TTC549 (cell line): Measurements from ENCODE around the gene LBX2.
A peak's percentile ranks its signal among the peaks of the same experiment; 100 is the strongest.

Experiments
- FAIRE-seq: peaks from 2 replicates; lab custom pipeline; 2012; peaks lifted over from hg19 to GRCh38; lab: Jason Lieb, UNC

LBX2 gene, protein sequence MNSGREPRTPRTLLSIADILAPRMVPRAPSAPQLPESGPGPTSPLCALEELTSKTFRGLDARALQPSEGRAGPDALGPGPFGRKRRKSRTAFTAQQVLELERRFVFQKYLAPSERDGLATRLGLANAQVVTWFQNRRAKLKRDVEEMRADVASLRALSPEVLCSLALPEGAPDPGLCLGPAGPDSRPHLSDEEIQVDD

DNA sequence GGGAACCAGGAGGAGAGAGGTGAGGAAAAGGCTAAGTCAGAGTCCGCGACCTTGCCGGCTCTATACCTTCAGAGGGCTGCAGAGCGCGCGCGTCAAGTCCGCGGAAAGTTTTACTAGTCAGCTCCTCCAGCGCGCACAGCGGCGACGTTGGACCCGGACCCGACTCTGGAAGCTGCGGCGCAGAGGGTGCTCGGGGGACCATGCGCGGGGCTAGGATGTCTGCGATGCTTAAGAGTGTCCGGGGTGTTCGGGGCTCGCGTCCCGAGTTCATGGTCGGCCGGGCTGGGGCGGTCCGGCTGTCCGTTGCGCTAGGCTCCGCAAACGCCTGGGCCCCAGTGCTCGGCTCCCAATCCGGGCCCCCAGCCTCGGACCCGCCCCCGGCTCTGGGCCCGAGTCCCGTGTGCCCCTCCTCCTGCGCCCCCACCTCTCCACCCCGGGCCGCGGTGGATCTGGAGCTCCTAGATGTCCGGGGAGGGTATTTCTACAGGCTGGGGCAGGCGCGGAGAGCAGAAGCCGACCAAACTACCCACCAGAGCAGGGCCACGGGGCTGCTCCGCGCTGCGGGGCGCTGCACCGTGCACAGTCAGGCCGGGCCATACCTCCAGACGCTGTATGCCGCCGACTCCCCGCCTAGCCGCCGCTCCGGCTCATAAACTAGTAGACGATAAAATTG is at the start of gene LBX2:
TSS of gene LBX2 (minus strand) at position 337 of the 673 bp plus-strand sequence. CDS start at position 271, 66 bp downstream.
- no peak for FAIRE-seq

GRCh38 chr2:74548285-74548899 is 49.0 kb upstream of the LBX2 start:
- no peak for FAIRE-seq

DNA sequence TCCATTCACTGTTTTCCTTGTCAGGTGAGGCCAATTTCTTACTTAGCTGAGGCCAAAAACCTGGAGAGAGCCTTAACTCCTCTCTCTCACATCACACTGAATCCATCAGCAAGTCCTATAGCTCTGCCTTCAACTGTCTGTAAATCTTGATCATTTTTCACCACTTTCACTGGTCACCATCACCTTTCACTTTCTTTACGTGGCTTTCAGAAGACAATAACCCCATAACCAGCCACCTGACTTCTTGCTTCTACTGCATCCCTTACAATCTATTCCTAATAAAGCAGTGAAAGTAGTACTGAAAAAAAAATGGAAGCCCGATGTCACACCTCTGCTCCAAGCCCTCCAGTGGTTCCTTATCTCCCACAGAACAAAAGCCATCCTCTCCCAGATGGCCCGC is 46.6 kb upstream of the LBX2 start:
- no peak for FAIRE-seq

GRCh38 chr2:74544634-74545033 is 45.2 kb upstream of the LBX2 start:
- FAIRE-seq = no peak

GRCh38 chr2:74542978-74543377 is 43.6 kb upstream of the LBX2 start:
- FAIRE-seq = no peak

- FAIRE-seq = no peak
These were observed 40.9 kb upstream of the LBX2 start for GRCh38 chr2:74540291-74540690.

DNA sequence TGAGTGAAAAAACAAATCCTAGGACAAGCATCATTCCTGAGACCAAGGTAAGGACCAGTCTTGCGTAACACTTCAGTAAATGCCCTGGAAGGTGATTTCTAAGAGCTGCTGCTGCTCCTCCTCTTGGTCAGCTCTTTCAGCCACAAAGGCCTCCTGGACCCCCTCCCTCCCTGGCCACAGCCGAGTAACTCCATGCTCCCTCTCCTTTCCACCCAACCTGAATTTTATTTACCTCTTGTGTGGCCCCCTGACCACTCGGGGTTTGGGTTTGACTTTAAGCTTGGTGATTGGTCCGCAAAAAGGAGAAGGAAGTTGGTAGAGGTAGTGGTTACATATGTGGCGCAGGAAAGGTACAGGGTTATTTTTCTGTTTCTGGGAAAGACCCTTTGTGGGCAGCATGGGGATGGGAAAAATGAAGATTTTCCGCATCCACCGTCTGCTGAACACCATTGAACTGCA is 39.5 kb upstream of the LBX2 start:
- no peak for FAIRE-seq

DNA sequence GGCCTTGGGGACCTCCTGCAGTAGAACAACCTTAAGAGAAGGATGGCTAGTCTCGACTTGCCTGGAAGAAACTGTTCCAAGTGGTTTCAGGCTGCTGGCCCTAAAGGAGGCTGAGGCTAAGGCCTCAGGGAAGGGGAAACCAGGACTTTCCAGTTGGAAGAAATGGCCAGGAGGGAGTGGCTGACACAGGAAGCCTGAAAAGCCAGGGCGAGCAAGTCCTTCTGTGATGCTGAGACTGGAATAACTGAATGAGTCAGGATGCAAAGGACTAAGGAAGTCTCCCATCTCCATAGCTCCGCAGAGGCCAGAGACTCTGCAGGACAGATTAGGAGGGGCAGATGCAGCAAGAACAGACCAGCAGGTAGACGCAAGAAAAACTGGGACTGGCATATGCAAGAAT is 37.7 kb upstream of the LBX2 start:
- no peak for FAIRE-seq

GRCh38 chr2:74536166-74536950 is 37.0 kb upstream of the LBX2 start:
- FAIRE-seq = no peak

DNA sequence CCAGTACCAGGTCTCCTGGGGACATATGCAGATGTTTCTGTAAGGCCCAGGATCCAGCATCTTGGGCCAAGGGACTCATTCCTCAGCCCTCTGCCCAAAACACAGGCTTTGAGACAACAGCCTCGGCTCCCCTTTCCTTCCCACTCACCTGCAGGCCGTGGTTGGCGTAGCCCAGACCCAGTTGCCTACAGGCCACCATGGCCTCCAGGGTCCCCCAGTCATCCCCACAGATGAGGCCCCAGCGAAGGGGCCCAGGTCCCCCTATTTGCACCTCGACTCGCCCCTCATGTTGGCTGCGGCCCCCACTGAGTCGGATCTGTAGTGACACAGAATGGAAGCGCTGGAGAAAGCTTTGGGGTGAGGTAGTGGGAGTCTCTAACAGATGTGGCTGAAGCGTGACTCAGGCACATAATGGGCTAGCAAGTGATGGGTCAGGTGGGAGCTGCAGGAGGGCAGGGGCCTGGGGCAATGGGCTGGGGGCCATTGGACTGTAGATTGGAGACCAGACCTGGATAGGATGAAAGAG is 36.1 kb upstream of the LBX2 start:
- FAIRE-seq = no peak

- no peak for FAIRE-seq
These were observed 35.0 kb upstream of the LBX2 start for GRCh38 chr2:74534411-74534810.

- FAIRE-seq = no peak
These were observed 34.1 kb upstream of the LBX2 start for GRCh38 chr2:74533464-74533863.

DNA sequence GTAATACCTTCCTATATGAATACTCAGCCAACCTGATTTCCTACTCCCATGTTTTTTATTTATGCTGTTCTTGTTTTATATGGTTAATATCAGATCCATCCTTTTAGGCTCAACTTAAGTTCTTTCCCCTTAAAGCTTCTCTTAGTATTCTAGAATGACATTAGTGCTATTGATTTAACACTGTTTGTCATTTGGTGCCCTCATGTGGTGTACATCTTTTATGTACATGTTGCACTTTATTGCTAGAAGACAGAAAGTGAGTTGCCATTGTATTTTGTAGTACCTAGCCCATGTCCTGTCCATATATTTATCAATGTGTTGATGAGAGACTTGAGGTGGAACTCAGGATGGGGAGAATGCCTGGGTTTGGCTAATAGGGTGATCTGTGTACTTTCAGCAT is 32.8 kb upstream of the LBX2 start:
- peak; percentile 84 for FAIRE-seq

GRCh38 chr2:74531666-74532065 is 32.3 kb upstream of the LBX2 start:
- no peak for FAIRE-seq

DNA sequence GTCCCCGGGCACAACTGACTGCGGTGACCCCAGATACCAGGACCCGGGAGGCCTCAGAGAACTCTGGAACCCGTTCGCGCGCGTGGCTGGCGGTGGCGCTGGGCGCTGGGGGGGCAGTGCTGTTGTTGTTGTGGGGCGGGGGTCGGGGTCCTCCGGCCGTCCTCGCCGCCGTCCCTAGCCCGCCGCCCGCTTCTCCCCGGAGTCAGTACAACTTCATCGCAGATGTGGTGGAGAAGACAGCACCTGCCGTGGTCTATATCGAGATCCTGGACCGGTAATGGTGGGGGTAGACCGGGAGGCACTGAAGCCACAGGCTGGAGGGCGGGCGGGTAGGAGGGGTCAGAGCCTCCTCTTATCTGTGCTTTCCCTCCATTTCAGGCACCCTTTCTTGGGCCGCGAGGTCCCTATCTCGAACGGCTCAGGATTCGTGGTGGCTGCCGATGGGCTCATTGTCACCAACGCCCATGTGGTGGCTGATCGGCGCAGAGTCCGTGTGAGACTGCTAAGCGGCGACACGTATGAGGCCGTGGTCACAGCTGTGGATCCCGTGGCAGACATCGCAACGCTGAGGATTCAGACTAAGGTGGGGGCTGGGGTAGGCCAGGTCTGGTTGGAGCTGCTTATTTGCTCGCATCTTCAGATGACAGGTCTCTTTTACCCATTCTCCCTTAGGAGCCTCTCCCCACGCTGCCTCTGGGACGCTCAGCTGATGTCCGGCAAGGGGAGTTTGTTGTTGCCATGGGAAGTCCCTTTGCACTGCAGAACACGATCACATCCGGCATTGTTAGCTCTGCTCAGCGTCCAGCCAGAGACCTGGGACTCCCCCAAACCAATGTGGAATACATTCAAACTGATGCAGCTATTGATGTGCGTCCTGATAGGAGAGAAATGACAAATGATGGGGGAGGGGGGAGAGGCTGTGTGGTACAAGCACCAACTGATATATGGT is 31.1 kb upstream of the LBX2 start:
- no peak for FAIRE-seq

DNA sequence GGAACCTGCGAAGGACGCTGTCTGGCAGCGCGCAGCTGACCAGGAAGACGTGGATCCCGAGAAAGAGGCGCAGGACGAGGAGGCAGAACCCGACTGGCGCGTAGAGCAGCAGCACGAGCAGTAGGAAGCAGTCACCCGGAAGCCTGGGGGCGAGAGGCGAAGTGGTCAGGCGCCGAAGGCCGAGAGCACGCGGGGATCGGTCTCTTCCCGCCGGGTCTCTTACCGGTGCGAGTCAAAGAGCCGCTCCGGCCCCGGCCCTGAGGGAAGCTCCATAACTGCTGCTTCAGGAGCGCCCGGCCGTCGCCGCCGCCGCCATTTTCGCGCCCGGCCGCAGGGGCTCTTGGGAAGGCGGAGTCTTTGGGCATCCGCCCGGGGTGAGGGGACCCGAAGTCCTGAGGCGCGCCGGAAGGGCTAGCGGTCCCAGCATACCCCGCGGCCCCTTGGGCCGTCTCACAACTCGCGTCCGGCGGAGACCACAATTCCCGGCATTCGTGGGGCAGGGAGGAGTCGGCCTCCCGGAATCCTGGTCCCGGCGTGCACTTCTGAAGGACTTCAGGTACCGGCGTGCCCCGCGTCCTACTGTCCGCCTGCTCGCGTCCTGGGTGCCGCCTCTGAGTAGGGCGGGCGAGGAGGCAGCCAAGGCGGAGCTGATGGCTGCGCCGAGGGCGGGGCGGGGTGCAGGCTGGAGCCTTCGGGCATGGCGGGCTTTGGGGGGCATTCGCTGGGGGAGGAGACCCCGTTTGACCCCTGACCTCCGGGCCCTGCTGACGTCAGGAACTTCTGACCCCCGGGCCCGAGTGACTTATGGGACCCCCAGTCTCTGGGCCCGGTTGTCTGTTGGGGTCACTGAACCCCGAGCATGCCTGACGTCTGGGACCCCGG is 30.2 kb upstream of the LBX2 start, which contains the start of the genes AUP1 and HTRA2:
TSS of gene AUP1 (minus strand) at position 350 of the 882 bp plus-strand sequence. CDS start at position 273, 77 bp downstream.
TSS of gene HTRA2 (plus strand) at position 577 of the 882 bp plus-strand sequence. CDS start at position 651, 74 bp downstream.
- peak; percentile 90 for FAIRE-seq

DNA sequence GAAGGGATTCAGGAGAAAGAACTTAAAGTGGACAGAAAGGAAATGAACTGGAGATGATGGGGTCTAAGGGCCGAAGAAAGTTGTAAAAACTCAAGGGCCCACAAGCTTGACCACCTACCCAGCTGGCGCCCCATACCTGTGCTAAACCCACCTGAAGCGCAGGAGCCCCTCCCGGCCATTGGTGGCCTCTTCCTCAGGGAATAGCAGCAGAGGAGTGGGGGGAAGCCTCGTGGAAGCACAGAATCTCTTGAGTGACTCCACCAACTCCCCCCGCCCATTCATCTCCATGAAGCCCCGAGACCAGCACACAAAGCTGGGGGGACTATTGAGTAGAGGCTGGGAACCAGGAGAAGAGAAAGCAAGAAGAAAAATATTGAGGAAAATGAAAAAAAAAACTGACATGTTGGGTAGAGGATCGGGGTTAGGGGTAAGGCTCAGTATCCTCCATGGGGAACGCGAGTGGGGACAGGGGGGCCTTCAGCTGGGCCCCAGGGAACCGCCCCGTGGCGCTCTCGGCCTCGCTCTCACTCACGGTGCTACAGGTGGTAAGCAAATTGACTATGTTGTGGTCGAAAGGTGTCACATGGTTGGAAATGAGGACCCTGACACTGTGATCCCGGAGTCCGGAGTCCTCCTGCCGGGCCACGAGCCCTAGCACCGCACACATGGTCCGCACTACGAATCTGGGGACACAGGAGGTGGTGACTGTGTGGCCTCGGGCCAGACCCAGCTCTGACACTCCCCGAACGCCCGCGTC is 29.4 kb upstream of the LBX2 start:
- no peak for FAIRE-seq

- no peak for FAIRE-seq
These were observed 28.3 kb upstream of the LBX2 start for GRCh38 chr2:74527741-74528140.

- FAIRE-seq = no peak
These were observed 27.3 kb upstream of the LBX2 start for GRCh38 chr2:74526649-74527230.
